WERI-Rb-1 (cell line): Measurements from ENCODE around the gene JAZF1.

Experiments used
- DNase-seq: peaks from one replicate; pipeline ENCODE4 v3.0.0-alpha.2; 2020
- H3K27ac ChIP-seq: fragments of 250-450 bp; sonication (Bioruptor Pico); 2 replicates; pipeline ENCODE4 v1.5.1; 2020; ENCODE audit warnings: mild to moderate bottlenecking, moderate library complexity
- H3K27me3 ChIP-seq: fragments of 250-450 bp; sonication (Bioruptor Pico); 2 replicates; pipeline ENCODE4 v1.5.1; 2021; ENCODE audit warnings: mild to moderate bottlenecking, low read depth, moderate library complexity; ENCODE audit not compliant: insufficient read depth, severe bottlenecking
- H3K36me3 ChIP-seq: fragments of 250-450 bp; sonication (Bioruptor Pico); 2 replicates; pipeline ENCODE4 v1.5.1; 2020; ENCODE audit warnings: mild to moderate bottlenecking, moderate library complexity
- H3K4me3 ChIP-seq: 2 replicates; pipeline ENCODE4 v1.5.1; 2011; ENCODE audit warnings: low read depth, mild to moderate bottlenecking, control low read depth, low read length
- H3K9me3 ChIP-seq: fragments of 250-450 bp; sonication (Bioruptor Pico); 2 replicates; pipeline ENCODE4 v1.5.1; 2021; ENCODE audit warnings: mild to moderate bottlenecking, moderate library complexity; ENCODE audit not compliant: severe bottlenecking
- CTCF ChIP-seq: IDR thresholded peaks from 2 replicates; pipeline ENCODE4 v1.5.1; 2011; ENCODE audit warnings: low read depth, mild to moderate bottlenecking, control low read depth, inconsistent platforms, low read length

JAZF1 gene

GRCh38 chr7:28028471-28028870 lies 152.1 kb downstream of the JAZF1 start:
- no peak overlapping the region for H3K4me3 ChIP-seq
- no peaks in the 10 kb centered on the region for H3K36me3 ChIP-seq
- no peak for DNase-seq
- H3K9me3 ChIP-seq = no peaks in the 10 kb centered on the region
- peaks cover 12% of the 10 kb centered on the region for H3K27me3 ChIP-seq
- no peak for TF ChIP-seq CTCF
- H3K27ac ChIP-seq = no peak overlapping the region

GRCh38 chr7:28026237-28026636 lies 154.4 kb downstream of the JAZF1 start:
- DNase-seq = no peak
- no peak for TF ChIP-seq CTCF

GRCh38 chr7:28024786-28025334 lies 155.7 kb downstream of the JAZF1 start:
- no peak for TF ChIP-seq CTCF
- no peak for DNase-seq

More at GRCh38 chr7:28026237-28026636, 154.4 kb downstream of the JAZF1 start:
- Histone ChIP-seq H3K27me3 (peaks cover 12% of the 10 kb centered on the region), H3K9me3 (no peaks in the 10 kb centered on the region), H3K36me3 (no peaks in the 10 kb centered on the region), H3K27ac (no peak overlapping the region), H3K4me3 (no peak overlapping the region)

GRCh38 chr7:28020302-28020940 lies 160.2 kb downstream of the JAZF1 start:
- DNase-seq = peak; percentile 65
- Histone ChIP-seq H3K36me3 (no peaks in the 10 kb centered on the region), H3K27me3 (no peaks in the 10 kb centered on the region), H3K27ac (no peak overlapping the region), H3K9me3 (no peaks in the 10 kb centered on the region), H3K4me3 (no peak overlapping the region)
- TF ChIP-seq CTCF = peak; percentile 95

More at GRCh38 chr7:28024786-28025334, 155.7 kb downstream of the JAZF1 start:
- Histone ChIP-seq H3K27ac (no peak overlapping the region), H3K4me3 (no peak overlapping the region), H3K36me3 (no peaks in the 10 kb centered on the region), H3K27me3 (peaks cover 12% of the 10 kb centered on the region), H3K9me3 (no peaks in the 10 kb centered on the region)

- no peak for DNase-seq
- no peaks in the 10 kb centered on the region for H3K36me3 ChIP-seq
- H3K27ac ChIP-seq = no peak overlapping the region
- H3K27me3 ChIP-seq = no peaks in the 10 kb centered on the region
- TF ChIP-seq CTCF = no peak
- peaks cover 7% of the 10 kb centered on the region for H3K9me3 ChIP-seq
- H3K4me3 ChIP-seq = no peak overlapping the region
Observed at GRCh38 chr7:28018856-28019465, 161.6 kb downstream of the JAZF1 start.
